ENCODE data around the gene PAPPA2. TPM values are rescaled to one million over a fixed set of nuclear protein-coding genes. Genes with fewer than 3 reads are reported as not detected.

Gene PAPPA2
- total and polyA plus RNA-seq, 8 donors, result under 0.01 to 10.3 (median 0.29) TPM; not detected in 1

GRCh38 chr1:176811511-176812288, 348.7 kb downstream of the PAPPA2 start:
- H3K27ac ChIP-seq, result no peak overlapping the region
- H3K36me3 ChIP-seq, result no peaks in the 10 kb centered on the region
- no peaks in the 10 kb centered on the region for H3K9me3 ChIP-seq
- DNase-seq, result peak in 1 of 2 donors; percentile 14
- no peak overlapping the region for H3K4me3 ChIP-seq
- no peak for TF ChIP-seq POLR2A (IDR thresholded peaks at IDR 0.05)
- TF ChIP-seq CTCF (IDR thresholded peaks at IDR 0.05), result no peak
- no peak for TF ChIP-seq POLR2AphosphoS5 (IDR thresholded peaks at IDR 0.05)
- TF ChIP-seq EP300 (IDR thresholded peaks at IDR 0.05), result no peak
- intact Hi-C loops (cut with DNase I; ENCODE audit: low total_unique reads), result no loop called here
- H3K27me3 ChIP-seq, result no peaks in the 10 kb centered on the region
- 28 to 33% (median 32%) methylated on average over 4 of the region's 4 CpGs for WGBS, 5 donors
- H3K4me1 ChIP-seq, result no peaks in the 10 kb centered on the region

GRCh38 chr1:176815621-176816020, 352.6 kb downstream of the PAPPA2 start:
- Histone ChIP-seq H3K36me3 (no peaks in the 10 kb centered on the region), H3K9me3 (no peaks in the 10 kb centered on the region), H3K4me3 (no peak overlapping the region), H3K27me3 (no peaks in the 10 kb centered on the region), H3K4me1 (no peaks in the 10 kb centered on the region), H3K27ac (no peak overlapping the region)
- intact Hi-C loops (cut with DNase I; ENCODE audit: low total_unique reads), result no loop called here
- TF ChIP-seq CTCF (IDR thresholded peaks at IDR 0.05) (no peak), EP300 (IDR thresholded peaks at IDR 0.05) (no peak), POLR2AphosphoS5 (IDR thresholded peaks at IDR 0.05) (no peak), POLR2A (IDR thresholded peaks at IDR 0.05) (no peak)
- WGBS, 5 donors, result 77 to 83% (median 82%) methylated on average over 6 of the region's 6 CpGs
- no peak for DNase-seq

- Histone ChIP-seq H3K4me3 (no peak overlapping the region), H3K4me1 (no peaks in the 10 kb centered on the region), H3K27ac (no peak overlapping the region), H3K27me3 (no peaks in the 10 kb centered on the region), H3K36me3 (no peaks in the 10 kb centered on the region), H3K9me3 (no peaks in the 10 kb centered on the region)
- no peak for DNase-seq
- TF ChIP-seq POLR2A (IDR thresholded peaks at IDR 0.05) (no peak), CTCF (IDR thresholded peaks at IDR 0.05) (no peak), EP300 (IDR thresholded peaks at IDR 0.05) (no peak)
- 63 to 93% (median 89%) methylated on average over 3 of the region's 3 CpGs for WGBS, 5 donors
- intact Hi-C loops (cut with DNase I; ENCODE audit: low total_unique reads), result no loop called here
Measured at GRCh38 chr1:176816232-176816631, 353.3 kb downstream of the PAPPA2 start.

- Histone ChIP-seq H3K4me1 (no peaks in the 10 kb centered on the region), H3K9me3 (no peaks in the 10 kb centered on the region), H3K27me3 (no peaks in the 10 kb centered on the region), H3K27ac (no peak overlapping the region), H3K36me3 (no peaks in the 10 kb centered on the region), H3K4me3 (no peak overlapping the region)
- 67 to 83% (median 73%) methylated on average over 5 of the region's 5 CpGs for WGBS, 5 donors
- TF ChIP-seq POLR2AphosphoS5 (IDR thresholded peaks at IDR 0.05) (no peak), CTCF (IDR thresholded peaks at IDR 0.05) (no peak), POLR2A (IDR thresholded peaks at IDR 0.05) (no peak), EP300 (IDR thresholded peaks at IDR 0.05) (no peak)
- no peak for DNase-seq
- intact Hi-C loops (cut with DNase I; ENCODE audit: low total_unique reads), result no loop called here
Measured at GRCh38 chr1:176820391-176821031, 357.5 kb downstream of the PAPPA2 start.

All from stomach (tissue), 9 donors.